Naive thymus-derived CD4-positive, alpha-beta T cell (primary cell): ENCODE data around the gene KIAA1210. TPM values are rescaled to one million over a fixed set of nuclear protein-coding genes. Genes with fewer than 3 reads are reported as not detected.

Experiments
- ATAC-seq: fragments of 150-1000 bp; cut with Tn5 transposase; 2 replicates; pipeline ENCODE4 v1.10.0; 2021; ENCODE audit warnings: mild to moderate bottlenecking, moderate library complexity
- CTCF ChIA-PET: fragments of 350-600 bp; sonication (Branson Sonifier 250); formaldehyde crosslinking; loops from one replicate; lab custom pipeline; 2021; ENCODE audit warnings: antibody characterized with exemption; lab: Charles Lee
- POLR2A ChIA-PET: fragments of 350-600 bp; sonication (Branson Sonifier 250); formaldehyde crosslinking; loops from one replicate; lab custom pipeline; 2021; ENCODE audit warnings: antibody characterized with exemption, inconsistent platforms; lab: Charles Lee
- DNase-seq, 9 donors: peaks; one replicate each; pipeline versions ENCODE4 v3.0.0 to v3.0.0-alpha.2; 2020 to 2022; ENCODE audit warnings: mixed read lengths in 1 of 9
- H3K27ac ChIP-seq: one replicate; pipeline ENCODE4 v1.7.0; 2013; ENCODE audit warnings: mild to moderate bottlenecking, low read depth, low read length, moderate library complexity
- H3K27me3 ChIP-seq, 2 donors: one replicate each; pipeline ENCODE4 v1.7.0; 2013; ENCODE audit warnings: low read length in 2 of 2, mild to moderate bottlenecking in 2 of 2, moderate library complexity in 2 of 2; ENCODE audit not compliant: control insufficient read depth in 2 of 2, insufficient read depth in 2 of 2
- H3K36me3 ChIP-seq, 3 experiments: 1 replicate in 2 of 3; 2 replicates in 1 of 3; pipeline ENCODE4 v1.7.0; 2013; ENCODE audit warnings: low read length in 3 of 3, mild to moderate bottlenecking in 3 of 3, moderate library complexity in 1 of 3; ENCODE audit not compliant: insufficient read depth in 3 of 3, control insufficient read depth in 2 of 3
- H3K4me1 ChIP-seq, 2 donors: one replicate each; pipeline ENCODE4 v1.7.0; 2013; ENCODE audit warnings: low read length in 2 of 2, mild to moderate bottlenecking in 2 of 2, moderate library complexity in 1 of 2; ENCODE audit not compliant: control insufficient read depth in 2 of 2, insufficient read depth in 2 of 2
- H3K4me3 ChIP-seq: 2 replicates; pipeline ENCODE4 v1.7.0; 2013; ENCODE audit warnings: mild to moderate bottlenecking, low read length
- H3K9me3 ChIP-seq, 3 experiments: 1 replicate in 2 of 3; 2 replicates in 1 of 3; pipeline ENCODE4 v1.7.0; 2013; ENCODE audit warnings: low read length in 3 of 3; ENCODE audit not compliant: control insufficient read depth in 2 of 3
- H3K27ac Mint-ChIP-seq, 9 donors: one replicate each; pipeline ENCODE4 v1.8.0; 2020 to 2022; ENCODE audit warnings: mixed read lengths in 9 of 9, mild to moderate bottlenecking in 8 of 9, moderate library complexity in 5 of 9, inconsistent platforms in 2 of 9
- H3K27me3 Mint-ChIP-seq, 5 donors: one replicate each; pipeline ENCODE4 v1.8.0; 2021 to 2022; ENCODE audit warnings: mixed read lengths in 5 of 5, mild to moderate bottlenecking in 1 of 5
- H3K36me3 Mint-ChIP-seq, 5 donors: one replicate each; pipeline ENCODE4 v1.8.0; 2020 to 2022; ENCODE audit warnings: mixed read lengths in 5 of 5, mild to moderate bottlenecking in 3 of 5, inconsistent platforms in 1 of 5
- H3K4me1 Mint-ChIP-seq, 7 donors: one replicate each; pipeline ENCODE4 v1.8.0; 2020 to 2022; ENCODE audit warnings: mixed read lengths in 7 of 7, mild to moderate bottlenecking in 3 of 7, inconsistent platforms in 1 of 7
- H3K4me3 Mint-ChIP-seq, 10 donors: one replicate each; pipeline ENCODE4 v1.8.0; 2020 to 2022; ENCODE audit warnings: mild to moderate bottlenecking in 10 of 10, mixed read lengths in 10 of 10, moderate library complexity in 6 of 10, inconsistent platforms in 2 of 10
- H3K9me3 Mint-ChIP-seq, 11 donors: one replicate each; pipeline ENCODE4 v1.8.0; 2020 to 2022; ENCODE audit warnings: mixed read lengths in 11 of 11, mild to moderate bottlenecking in 4 of 11, inconsistent platforms in 1 of 11, moderate library complexity in 1 of 11
- intact Hi-C, 2 donors: fragments of 100-400 bp; cut with micrococcal nuclease; formaldehyde crosslinking; loops; one replicate each; pipeline ENCODE4 v1.15.1; 2023
- polyA plus RNA-seq, 2 donors: library from polyadenylated mRNA; unstranded; fragments of 300-500 nt; fragmentation: Illumina TruSeq; gene quantifications; one replicate each; pipeline ENCODE4 v1.2.3, GENCODE V29; 2021
- total RNA-seq, 6 experiments: library from RNA in 5 of 6; stranded (reverse) in 5 of 6; gene quantifications; 1 replicate in 5 of 6; 2 replicates in 1 of 6; pipeline ENCODE4 v1.2.3 and lab custom pipeline; 2021 to 2026

Gene KIAA1210
- total and polyA plus RNA-seq, 7 experiments from 2014 or later: not detected

DNA sequence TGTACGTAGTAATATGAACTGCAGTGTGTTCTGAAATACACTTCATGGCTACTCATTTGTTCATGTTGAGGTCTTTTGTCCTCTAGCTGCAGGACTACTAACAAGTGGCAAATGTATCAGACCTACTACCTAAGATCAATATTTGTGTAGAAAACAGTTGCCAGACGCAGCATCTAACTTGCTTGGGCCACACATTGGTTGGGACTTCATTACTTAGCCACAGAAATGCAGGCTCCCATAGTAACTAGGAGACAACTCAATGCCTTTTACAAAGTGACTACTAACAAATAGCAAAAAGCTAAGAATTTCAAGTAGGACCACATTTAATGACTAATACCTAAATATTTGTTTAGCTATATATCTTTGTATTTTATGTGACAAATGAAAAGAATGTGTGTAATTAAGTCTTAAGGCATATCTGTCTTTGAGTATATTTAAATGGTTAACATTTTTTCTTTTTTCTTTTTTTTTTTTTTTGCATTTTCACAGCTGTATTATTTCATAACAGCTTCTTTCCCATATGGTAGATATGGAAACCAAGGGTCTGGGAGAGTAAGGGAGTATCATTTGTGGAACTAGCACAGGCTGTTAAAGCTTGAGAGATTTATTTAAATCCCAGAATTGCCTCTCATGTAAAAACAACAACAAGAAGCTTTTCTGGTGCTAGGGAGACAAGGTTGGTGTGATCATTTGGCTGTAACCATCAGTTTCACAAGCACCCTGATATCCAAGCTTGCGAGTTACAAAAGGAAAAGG, 52.2 kb downstream of the KIAA1210 start:
- ATAC-seq (no peak), DNase-seq (no peak)
- H3K4me3 ChIP-seq: no peak overlapping the region
- no peak overlapping the region for H3K27ac Mint-ChIP-seq
- H3K36me3 ChIP-seq: no peaks in the 10 kb centered on the region
- H3K4me1 Mint-ChIP-seq: peaks cover 0 to 2% (median 0%) of the 10 kb centered on the region in 7 donors
- H3K27ac ChIP-seq: no peak overlapping the region
- H3K9me3 ChIP-seq: no peaks in the 10 kb centered on the region
- H3K27me3 ChIP-seq: no peaks in the 10 kb centered on the region
- no peaks in the 10 kb centered on the region for H3K36me3 Mint-ChIP-seq
- no peaks in the 10 kb centered on the region for H3K4me1 ChIP-seq
- peaks cover 0 to 3% (median 0%) of the 10 kb centered on the region in 11 donors for H3K9me3 Mint-ChIP-seq
- H3K27me3 Mint-ChIP-seq: no peaks in the 10 kb centered on the region
- intact Hi-C loops: no loop called here
- ChIA-PET CTCF (no interaction called here), POLR2A (no interaction called here)
- H3K4me3 Mint-ChIP-seq: no peak overlapping the region

DNA sequence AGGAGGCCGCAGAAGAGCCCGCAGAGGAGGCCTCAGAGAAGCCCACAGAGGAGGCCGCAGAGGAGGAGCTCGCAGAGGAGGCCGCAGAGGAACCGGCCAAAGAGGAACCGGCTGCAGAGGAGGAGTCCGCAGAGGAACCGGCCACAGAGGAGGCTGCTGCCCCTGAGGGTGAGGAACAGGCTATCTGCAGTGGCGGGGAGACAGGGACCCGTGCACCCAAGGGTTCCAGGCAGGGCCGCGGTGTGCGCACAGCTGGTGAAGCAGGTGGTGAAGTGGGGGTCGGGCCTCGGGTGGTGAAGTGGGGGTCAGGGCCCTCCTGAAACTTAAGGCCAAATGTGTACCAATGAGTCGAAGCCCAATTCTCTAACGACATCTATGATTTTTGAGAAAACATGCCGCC, 53.7 kb downstream of the KIAA1210 start:
- Histone ChIP-seq H3K36me3 (no peaks in the 10 kb centered on the region), H3K9me3 (no peaks in the 10 kb centered on the region), H3K4me3 (no peak overlapping the region), H3K4me1 (no peaks in the 10 kb centered on the region), H3K27me3 (no peaks in the 10 kb centered on the region), H3K27ac (no peak overlapping the region)
- no peak overlapping the region for H3K4me3 Mint-ChIP-seq
- ATAC-seq (no peak), DNase-seq (no peak)
- ChIA-PET POLR2A (no interaction called here), CTCF (no interaction called here)
- no peak overlapping the region for H3K27ac Mint-ChIP-seq
- peaks cover 0 to 3% (median 0%) of the 10 kb centered on the region in 11 donors for H3K9me3 Mint-ChIP-seq
- no peaks in the 10 kb centered on the region for H3K27me3 Mint-ChIP-seq
- intact Hi-C loops: no loop called here
- peaks cover 0 to 2% (median 0%) of the 10 kb centered on the region in 7 donors for H3K4me1 Mint-ChIP-seq
- H3K36me3 Mint-ChIP-seq: no peaks in the 10 kb centered on the region

DNA sequence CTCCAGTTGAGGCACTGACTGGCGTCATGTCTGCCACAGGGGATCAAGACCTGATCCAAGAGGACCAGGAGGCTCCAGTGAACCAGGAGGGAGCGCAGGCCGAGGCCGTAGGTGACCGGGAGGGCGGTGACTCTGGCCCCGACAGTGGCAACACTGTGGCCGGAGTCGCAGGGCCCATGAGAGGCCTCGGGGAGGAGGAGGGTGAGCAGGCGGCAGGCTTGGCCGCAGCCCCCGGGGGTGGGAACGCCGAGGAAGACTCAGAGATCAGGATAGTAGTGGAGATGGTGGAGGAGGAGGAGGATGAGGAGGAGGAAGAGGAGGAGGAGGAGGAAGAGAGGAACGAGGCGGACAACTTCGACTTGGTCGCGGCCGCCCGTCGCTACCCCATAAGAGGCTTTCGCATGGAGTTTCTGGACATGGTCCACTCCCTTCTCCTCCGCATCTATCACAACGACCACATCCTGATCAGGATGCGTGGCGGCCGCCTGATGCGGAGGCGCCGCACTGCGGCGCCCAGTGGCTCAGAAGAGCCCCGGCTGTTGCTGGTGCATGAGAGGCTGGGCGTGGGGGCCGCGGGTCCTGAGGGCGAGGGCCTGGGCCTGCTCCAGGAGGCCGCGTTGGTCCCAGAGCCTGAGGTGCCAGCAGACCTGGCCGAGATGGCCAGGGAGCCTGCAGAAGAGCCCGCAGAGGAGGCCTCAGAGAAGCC, 54.3 kb downstream of the KIAA1210 start:
- Mint-ChIP-seq H3K4me3 (no peak overlapping the region), H3K27ac (no peak overlapping the region), H3K4me1 (peaks cover 0 to 2% (median 0%) of the 10 kb centered on the region in 7 donors), H3K36me3 (no peaks in the 10 kb centered on the region), H3K27me3 (no peaks in the 10 kb centered on the region), H3K9me3 (peaks cover 0 to 2% (median 0%) of the 10 kb centered on the region in 11 donors)
- Histone ChIP-seq H3K27me3 (no peaks in the 10 kb centered on the region), H3K9me3 (no peaks in the 10 kb centered on the region), H3K4me1 (no peaks in the 10 kb centered on the region), H3K27ac (no peak overlapping the region), H3K4me3 (no peak overlapping the region), H3K36me3 (no peaks in the 10 kb centered on the region)
- ATAC-seq: no peak
- ChIA-PET POLR2A (no interaction called here), CTCF (no interaction called here)
- no peak for DNase-seq
- intact Hi-C loops: no loop called here

GRCh38 chrX:119072744-119073143, 54.9 kb downstream of the KIAA1210 start, which contains the start of gene CT47C1:
CT47C1 (plus strand) TSS chrX:119072993; CDS start chrX:119073226, 233 bp downstream.
- H3K4me1 Mint-ChIP-seq: peaks cover 0 to 2% (median 0%) of the 10 kb centered on the region in 7 donors
- H3K4me3 Mint-ChIP-seq: no peak within 1 kb of the TSS
- no peaks in the 10 kb centered on the region for H3K9me3 ChIP-seq
- ATAC-seq (no peak), DNase-seq (no peak)
- CTCF ChIA-PET: no interaction called here
- peaks cover 0 to 2% (median 0%) of the 10 kb centered on the region in 11 donors for H3K9me3 Mint-ChIP-seq
- H3K4me1 ChIP-seq: no peaks in the 10 kb centered on the region
- POLR2A ChIA-PET: no interaction called here
- H3K27me3 ChIP-seq: no peaks in the 10 kb centered on the region
- H3K27me3 Mint-ChIP-seq: no peaks in the 10 kb centered on the region
- no peaks in the 10 kb centered on the region for H3K36me3 ChIP-seq
- intact Hi-C loops: no loop called here
- H3K36me3 Mint-ChIP-seq: no peaks in the 10 kb centered on the region
- no peak within 1 kb of the TSS for H3K27ac Mint-ChIP-seq
- H3K4me3 ChIP-seq: no peak within 1 kb of the TSS
- H3K27ac ChIP-seq: no peak within 1 kb of the TSS

- Mint-ChIP-seq H3K27me3 (no peaks in the 10 kb centered on the region), H3K4me1 (peaks cover 0 to 2% (median 0%) of the 10 kb centered on the region in 7 donors), H3K4me3 (no peak overlapping the region), H3K9me3 (no peaks in the 10 kb centered on the region), H3K36me3 (no peaks in the 10 kb centered on the region), H3K27ac (no peak overlapping the region)
- Histone ChIP-seq H3K4me1 (no peaks in the 10 kb centered on the region), H3K27ac (no peak overlapping the region), H3K36me3 (no peaks in the 10 kb centered on the region), H3K4me3 (no peak overlapping the region), H3K27me3 (no peaks in the 10 kb centered on the region), H3K9me3 (no peaks in the 10 kb centered on the region)
- ATAC-seq (no peak), DNase-seq (no peak)
- intact Hi-C loops: no loop called here
- ChIA-PET POLR2A (no interaction called here), CTCF (no interaction called here)
These were observed 56.2 kb downstream of the KIAA1210 start for GRCh38 chrX:119071381-119071780.

DNA sequence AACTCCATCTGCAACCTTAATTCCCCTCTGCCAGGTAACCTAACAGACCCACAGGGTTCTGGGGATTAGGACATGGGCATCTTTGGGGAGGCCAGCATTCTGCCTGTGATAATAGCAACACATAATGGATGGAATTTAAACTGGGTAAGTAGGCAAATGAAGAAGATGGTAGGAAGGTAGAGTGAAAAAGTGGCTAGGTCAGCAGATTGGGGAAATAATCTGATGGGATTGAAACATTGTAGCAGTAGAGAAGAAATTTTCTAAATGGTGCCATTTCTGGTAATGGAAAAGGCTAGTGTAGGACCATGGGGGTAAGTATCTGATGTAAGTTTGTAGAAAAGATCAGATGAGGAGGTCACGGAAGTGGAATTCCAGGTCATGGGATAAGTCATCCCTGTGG, 57.9 kb downstream of the KIAA1210 start:
- H3K9me3 ChIP-seq: no peaks in the 10 kb centered on the region
- H3K4me3 Mint-ChIP-seq: no peak overlapping the region
- H3K9me3 Mint-ChIP-seq: no peaks in the 10 kb centered on the region
- H3K4me1 ChIP-seq: no peaks in the 10 kb centered on the region
- CTCF ChIA-PET: no interaction called here
- no peak for DNase-seq
- H3K27ac Mint-ChIP-seq: no peak overlapping the region
- no peaks in the 10 kb centered on the region for H3K36me3 ChIP-seq
- no peak overlapping the region for H3K4me3 ChIP-seq
- no peaks in the 10 kb centered on the region for H3K27me3 ChIP-seq
- peaks cover 0 to 2% (median 0%) of the 10 kb centered on the region in 7 donors for H3K4me1 Mint-ChIP-seq
- POLR2A ChIA-PET: no interaction called here
- H3K27me3 Mint-ChIP-seq: no peaks in the 10 kb centered on the region
- intact Hi-C loops: no loop called here
- ATAC-seq: no peak
- no peaks in the 10 kb centered on the region for H3K36me3 Mint-ChIP-seq
- H3K27ac ChIP-seq: no peak overlapping the region
